ENCODE results near the gene EDN2. TPM values are rescaled to one million over a fixed set of nuclear protein-coding genes. Genes with fewer than 3 reads are reported as not detected.

The EDN2 gene
- total and polyA plus RNA-seq, 2 experiments from 2014 or later = 0.40 to 2.3 TPM

GRCh38 chr1:41510531-41511238 is 26.2 kb upstream of the EDN2 start:
- 96% methylated on average over 26 of the region's 41 CpGs for WGBS (ENCODE audit: low lambda C conversion rate, missing lambda C conversion rate)
- H4K20me1 ChIP-seq (ENCODE audit: insufficient read depth, poor library complexity, severe bottlenecking) = no peaks in the 10 kb centered on the region
- no peak overlapping the region for H3K4me2 ChIP-seq
- peaks cover 15% of the 10 kb centered on the region for H3K4me1 ChIP-seq (ENCODE audit: insufficient read depth)
- TF ChIP-seq CTCF (IDR thresholded peaks at IDR 0.05; ENCODE audit: poor library complexity) = no peak
- TF ChIP-seq EZH2 (IDR thresholded peaks at IDR 0.05; ENCODE audit: borderline replicate concordance) = no peak
- no peak for TF ChIP-seq EZH2phosphoT487 (IDR thresholded peaks at IDR 0.05; ENCODE audit: low read depth, severe bottlenecking, unreplicated experiment)
- no peaks in the 10 kb centered on the region for H3K36me3 ChIP-seq (replicated peaks; ENCODE audit: insufficient read depth, low read depth)
- H3K4me3 ChIP-seq = no peak overlapping the region
- H3K79me2 ChIP-seq = no peaks in the 10 kb centered on the region
- no peak overlapping the region for H2AFZ ChIP-seq
- H3K27me3 ChIP-seq = no peaks in the 10 kb centered on the region
- H3K9me3 ChIP-seq (ENCODE audit: low read depth) = no peaks in the 10 kb centered on the region
- no peaks in the 10 kb centered on the region for H3K9me2 ChIP-seq (replicated peaks; ENCODE audit: insufficient read depth)
- no peak for DNase-seq (ENCODE audit: low spot score)
- H3K27ac ChIP-seq = no peak overlapping the region

GRCh38 chr1:41509270-41509671 is 24.8 kb upstream of the EDN2 start:
- Histone ChIP-seq H3K9me3 (ENCODE audit: low read depth) (no peaks in the 10 kb centered on the region), H3K4me3 (no peak overlapping the region), H3K4me1 (ENCODE audit: insufficient read depth) (peaks cover 4% of the 10 kb centered on the region), H3K79me2 (no peaks in the 10 kb centered on the region), H3K4me2 (no peak overlapping the region), H3K27me3 (no peaks in the 10 kb centered on the region), H3K36me3 (replicated peaks; ENCODE audit: insufficient read depth, low read depth) (no peaks in the 10 kb centered on the region), H3K9me2 (replicated peaks; ENCODE audit: insufficient read depth) (no peaks in the 10 kb centered on the region), H4K20me1 (ENCODE audit: insufficient read depth, poor library complexity, severe bottlenecking) (no peaks in the 10 kb centered on the region), H2AFZ (no peak overlapping the region), H3K27ac (no peak overlapping the region)
- TF ChIP-seq EZH2 (IDR thresholded peaks at IDR 0.05; ENCODE audit: borderline replicate concordance) (no peak), EZH2phosphoT487 (IDR thresholded peaks at IDR 0.05; ENCODE audit: low read depth, severe bottlenecking, unreplicated experiment) (no peak), CTCF (IDR thresholded peaks at IDR 0.05; ENCODE audit: poor library complexity) (no peak)
- WGBS (ENCODE audit: low lambda C conversion rate, missing lambda C conversion rate) = 94% methylated on average over 8 of the region's 9 CpGs
- DNase-seq (ENCODE audit: low spot score) = no peak

- H3K36me3 ChIP-seq (replicated peaks; ENCODE audit: insufficient read depth, low read depth) = no peaks in the 10 kb centered on the region
- H3K79me2 ChIP-seq = no peaks in the 10 kb centered on the region
- no peaks in the 10 kb centered on the region for H3K27me3 ChIP-seq
- WGBS (ENCODE audit: low lambda C conversion rate, missing lambda C conversion rate) = 80% methylated on average over 2 of the region's 2 CpGs
- DNase-seq (ENCODE audit: low spot score) = no peak
- no peaks in the 10 kb centered on the region for H3K9me2 ChIP-seq (replicated peaks; ENCODE audit: insufficient read depth)
- no peak overlapping the region for H2AFZ ChIP-seq
- TF ChIP-seq EZH2 (IDR thresholded peaks at IDR 0.05; ENCODE audit: borderline replicate concordance) (no peak), EZH2phosphoT487 (IDR thresholded peaks at IDR 0.05; ENCODE audit: low read depth, severe bottlenecking, unreplicated experiment) (no peak), CTCF (IDR thresholded peaks at IDR 0.05; ENCODE audit: poor library complexity) (no peak)
- H3K27ac ChIP-seq = no peak overlapping the region
- H3K4me2 ChIP-seq = no peak overlapping the region
- no peak overlapping the region for H3K4me3 ChIP-seq
- H3K4me1 ChIP-seq (ENCODE audit: insufficient read depth) = peaks cover 3% of the 10 kb centered on the region
- H3K9me3 ChIP-seq (ENCODE audit: low read depth) = no peaks in the 10 kb centered on the region
- no peaks in the 10 kb centered on the region for H4K20me1 ChIP-seq (ENCODE audit: insufficient read depth, poor library complexity, severe bottlenecking)
These were observed 23.8 kb upstream of the EDN2 start for GRCh38 chr1:41508290-41508689.
